Measurements from ENCODE around the gene MN1.

Gene MN1

DNA sequence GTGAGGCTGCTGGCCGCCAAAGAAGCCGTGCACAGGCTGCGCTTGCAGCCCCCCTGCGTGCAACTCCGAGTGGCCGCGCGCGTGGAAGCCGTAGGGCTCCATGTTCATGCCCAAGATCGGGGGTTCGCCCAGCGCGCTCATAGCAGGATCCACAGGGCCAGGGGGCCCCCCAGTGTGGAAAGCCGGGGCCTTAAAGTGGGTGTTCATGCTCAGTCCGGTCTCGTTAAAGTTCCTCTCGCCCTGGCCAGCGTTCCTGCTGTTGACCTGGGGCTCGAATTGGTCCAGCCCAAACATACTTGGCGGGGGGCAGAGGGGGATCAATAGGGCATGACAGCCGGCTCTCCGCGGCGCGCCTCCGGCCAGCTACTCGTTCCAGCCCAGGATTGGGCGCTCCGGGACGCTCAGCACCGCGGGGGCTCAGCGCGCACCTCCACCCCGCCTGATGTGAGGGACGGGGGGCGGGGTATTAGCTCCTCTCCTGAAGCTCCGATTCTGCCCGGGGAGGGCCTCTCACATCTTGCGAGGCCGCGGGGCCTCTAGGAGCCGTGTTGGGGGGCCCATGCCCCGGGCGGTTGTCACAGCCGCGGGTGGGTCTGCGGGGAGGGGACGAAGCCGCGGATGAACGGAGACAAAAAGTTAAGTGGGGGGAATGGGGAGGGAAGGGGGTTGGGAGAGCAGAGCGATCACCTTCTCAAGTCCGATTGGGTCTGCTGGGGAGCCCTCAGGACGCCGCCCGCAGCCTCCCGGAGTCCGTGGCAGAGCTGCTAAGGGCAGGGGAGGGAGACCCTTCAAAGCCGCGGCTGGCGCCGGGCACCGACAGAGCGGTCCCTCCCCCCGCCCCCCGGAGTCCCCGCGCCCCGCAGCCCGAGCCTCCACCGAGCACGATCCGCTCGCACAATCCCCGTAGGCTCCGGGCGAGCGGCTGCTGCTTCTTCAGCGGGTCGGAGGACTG lies 1.0 kb downstream of the MN1 start:
- Histone ChIP-seq H3K9me3 (ENCODE audit: control insufficient read depth in 2 of 2, low read length in 2 of 2) (no peaks in the 10 kb centered on the region), H3K27ac (ENCODE audit: low read depth in 2 of 2, low read length in 2 of 2) (peak overlapping the region in 1 of 2 donors; percentile 34), H3K4me3 (ENCODE audit: low read length in 2 of 2) (peak overlapping the region; percentile 56 to 59), H3K4me1 (ENCODE audit: control insufficient read depth in 2 of 2, insufficient read depth in 2 of 2, low read length in 2 of 2) (peaks cover 0 to 7% of the 10 kb centered on the region in 2 donors), H3K9ac (ENCODE audit: low read depth in 1 of 2, low read length in 2 of 2) (peak overlapping the region in 1 of 2 donors; percentile 38), H3K36me3 (ENCODE audit: control insufficient read depth in 2 of 2, insufficient read depth in 2 of 2, low read length in 2 of 2) (no peaks in the 10 kb centered on the region), H3K27me3 (ENCODE audit: control insufficient read depth in 2 of 2, insufficient read depth in 2 of 2, low read length in 2 of 2) (peaks cover 13 to 24% of the 10 kb centered on the region in 2 donors)

DNA sequence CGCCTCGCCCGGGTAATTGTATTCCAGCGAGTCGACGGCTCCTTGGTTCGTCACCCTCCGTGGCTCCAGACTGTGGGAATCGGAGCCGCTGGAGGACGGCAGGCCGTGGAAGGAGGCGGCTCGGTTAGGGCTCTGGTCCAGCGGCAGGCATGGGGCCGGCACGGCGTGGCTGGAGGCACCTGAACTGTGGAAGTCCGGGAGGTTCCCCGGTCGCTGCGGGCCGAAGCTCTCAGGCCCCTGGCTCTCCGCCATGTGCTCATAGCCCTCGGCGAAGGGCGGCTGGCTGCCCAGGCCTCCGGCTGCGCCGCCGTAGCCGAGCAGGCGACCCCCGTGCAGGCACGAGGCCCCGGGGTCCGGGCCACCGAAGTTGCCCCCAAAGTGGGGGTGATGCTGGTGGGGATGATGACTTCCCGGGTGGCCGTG lies 1.7 kb downstream of the MN1 start:
- Histone ChIP-seq H3K27me3 (ENCODE audit: control insufficient read depth in 2 of 2, insufficient read depth in 2 of 2, low read length in 2 of 2) (peaks cover 9 to 29% of the 10 kb centered on the region in 2 donors), H3K9ac (ENCODE audit: low read depth in 1 of 2, low read length in 2 of 2) (no peak overlapping the region), H3K36me3 (ENCODE audit: control insufficient read depth in 2 of 2, insufficient read depth in 2 of 2, low read length in 2 of 2) (no peaks in the 10 kb centered on the region), H3K4me1 (ENCODE audit: control insufficient read depth in 2 of 2, insufficient read depth in 2 of 2, low read length in 2 of 2) (peaks cover 0 to 7% of the 10 kb centered on the region in 2 donors), H3K27ac (ENCODE audit: low read depth in 2 of 2, low read length in 2 of 2) (no peak overlapping the region), H3K9me3 (ENCODE audit: control insufficient read depth in 2 of 2, low read length in 2 of 2) (no peaks in the 10 kb centered on the region), H3K4me3 (ENCODE audit: low read length in 2 of 2) (peak overlapping the region in 1 of 2 donors; percentile 50)

DNA sequence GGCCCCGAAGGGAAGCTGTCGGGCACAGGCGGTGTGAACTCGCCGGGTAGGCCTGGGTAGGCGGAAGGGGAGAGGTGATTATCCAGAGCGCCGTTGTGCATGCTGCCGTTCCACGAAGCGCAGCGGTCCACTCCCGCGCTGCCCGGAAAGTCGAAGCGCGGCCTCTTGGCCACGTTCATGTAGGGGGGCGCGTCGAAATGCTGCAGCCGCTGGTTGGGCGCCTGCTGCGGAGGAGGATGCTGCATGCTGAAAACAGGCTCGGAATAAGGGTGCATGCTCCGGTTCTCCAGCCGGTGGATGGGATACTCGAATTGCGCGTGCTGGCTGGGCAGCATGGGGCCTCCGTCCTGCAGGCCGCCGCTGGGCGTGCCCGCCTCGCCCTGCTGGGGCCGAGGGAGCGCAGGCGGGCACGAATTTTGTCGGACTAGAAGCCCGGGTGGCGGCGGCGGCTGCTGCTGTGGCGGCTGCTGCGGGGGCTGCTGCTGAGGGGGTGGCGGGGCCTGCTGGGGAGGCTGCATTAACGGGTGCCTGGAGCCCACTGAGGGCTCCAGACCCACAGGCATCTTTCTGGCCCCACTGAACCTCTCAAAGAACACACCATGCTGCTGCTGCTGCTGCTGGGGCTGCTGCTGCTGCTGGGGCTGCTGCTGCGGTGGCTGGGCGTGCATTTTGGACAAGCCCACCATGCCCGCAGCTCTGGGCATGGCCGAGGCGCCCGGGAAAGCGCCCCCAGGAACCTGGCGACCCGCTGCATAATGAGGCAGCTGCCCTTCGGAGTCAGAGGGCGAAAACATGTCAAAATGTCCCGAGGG lies 2.3 kb downstream of the MN1 start:
- Histone ChIP-seq H3K4me3 (ENCODE audit: low read length in 2 of 2) (peak overlapping the region in 1 of 2 donors; percentile 50), H3K4me1 (ENCODE audit: control insufficient read depth in 2 of 2, insufficient read depth in 2 of 2, low read length in 2 of 2) (peaks cover 0 to 5% of the 10 kb centered on the region in 2 donors), H3K9ac (ENCODE audit: low read depth in 1 of 2, low read length in 2 of 2) (no peak overlapping the region), H3K36me3 (ENCODE audit: control insufficient read depth in 2 of 2, insufficient read depth in 2 of 2, low read length in 2 of 2) (no peaks in the 10 kb centered on the region), H3K9me3 (ENCODE audit: control insufficient read depth in 2 of 2, low read length in 2 of 2) (no peaks in the 10 kb centered on the region), H3K27me3 (ENCODE audit: control insufficient read depth in 2 of 2, insufficient read depth in 2 of 2, low read length in 2 of 2) (peaks cover 6 to 25% of the 10 kb centered on the region in 2 donors), H3K27ac (ENCODE audit: low read depth in 2 of 2, low read length in 2 of 2) (no peak overlapping the region)

DNA sequence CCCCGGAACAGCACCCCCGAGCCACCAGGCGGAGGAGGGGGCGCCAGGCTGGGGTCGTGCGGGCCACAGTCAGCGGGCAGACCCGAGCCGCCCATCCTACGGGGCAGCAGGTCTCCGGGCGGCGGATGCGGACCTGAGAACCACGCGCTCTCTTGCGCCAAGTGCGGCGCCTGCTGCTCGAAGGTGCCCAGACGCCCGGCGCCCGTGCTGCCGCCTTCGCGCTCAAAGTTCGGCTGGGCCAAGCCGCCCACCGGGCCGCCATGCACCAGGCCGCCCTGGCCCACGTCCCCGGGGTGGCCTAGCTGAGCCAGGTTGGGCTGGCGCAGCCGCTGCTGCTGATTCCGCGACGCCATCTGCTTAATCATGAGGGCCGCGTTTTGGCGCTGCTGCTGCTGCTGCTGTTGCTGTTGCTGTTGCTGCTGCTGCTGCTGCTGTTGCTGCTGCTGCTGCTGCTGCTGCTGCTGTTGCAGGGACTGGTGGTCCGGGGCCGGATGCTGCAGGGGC lies 3.0 kb downstream of the MN1 start:
- peaks cover 6 to 23% of the 10 kb centered on the region in 2 donors for H3K27me3 ChIP-seq (ENCODE audit: control insufficient read depth in 2 of 2, insufficient read depth in 2 of 2, low read length in 2 of 2)
- no peaks in the 10 kb centered on the region for H3K36me3 ChIP-seq (ENCODE audit: control insufficient read depth in 2 of 2, insufficient read depth in 2 of 2, low read length in 2 of 2)
- no peak overlapping the region for H3K4me3 ChIP-seq (ENCODE audit: low read length in 2 of 2)
- H3K4me1 ChIP-seq (ENCODE audit: control insufficient read depth in 2 of 2, insufficient read depth in 2 of 2, low read length in 2 of 2) = peaks cover 0 to 5% of the 10 kb centered on the region in 2 donors
- H3K27ac ChIP-seq (ENCODE audit: low read depth in 2 of 2, low read length in 2 of 2) = no peak overlapping the region
- H3K9ac ChIP-seq (ENCODE audit: low read depth in 1 of 2, low read length in 2 of 2) = no peak overlapping the region
- H3K9me3 ChIP-seq (ENCODE audit: control insufficient read depth in 2 of 2, low read length in 2 of 2) = no peaks in the 10 kb centered on the region

DNA sequence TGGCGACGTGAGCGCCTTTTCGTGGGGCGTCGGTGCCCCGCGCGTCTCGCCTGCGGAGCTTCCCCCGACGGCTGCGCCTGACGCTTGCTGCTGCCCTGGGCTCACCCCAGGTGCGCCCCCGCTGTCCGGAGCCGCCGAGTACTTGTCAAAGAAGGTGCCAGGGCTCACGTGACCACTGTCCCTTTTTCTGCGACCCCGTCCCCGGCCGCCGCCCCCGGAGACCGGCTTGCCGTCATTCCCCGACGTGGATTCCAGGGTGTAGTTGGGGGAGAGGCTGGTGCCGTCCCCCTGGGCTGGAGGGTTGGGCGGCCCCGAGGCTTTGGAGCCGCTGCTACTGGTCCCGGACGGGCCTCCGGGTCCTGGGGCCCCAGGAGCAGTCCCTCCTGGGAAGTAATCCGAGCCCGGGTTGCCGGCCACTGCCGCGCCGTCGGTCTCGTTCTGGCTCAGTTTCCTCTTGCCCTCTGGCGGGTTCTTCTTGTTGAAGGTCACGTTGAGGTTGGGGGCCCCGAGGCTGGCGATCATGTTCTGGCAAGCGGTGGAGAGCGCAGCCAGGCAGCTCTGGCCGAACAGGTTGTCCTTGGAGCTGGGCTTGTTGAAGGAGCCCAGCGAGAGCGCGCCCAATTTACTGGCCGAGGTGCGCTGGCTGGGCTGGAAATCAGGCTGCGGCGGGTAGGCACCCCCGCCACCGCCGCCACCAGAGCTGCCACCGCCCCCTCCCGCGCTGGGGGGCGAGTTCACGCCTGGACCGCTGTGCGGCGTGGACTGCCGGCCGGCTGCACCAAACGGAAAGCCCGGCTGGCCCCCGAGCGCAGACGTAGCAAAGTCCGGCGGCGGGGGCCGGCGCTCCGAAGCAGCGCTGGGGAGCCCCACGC lies 3.8 kb downstream of the MN1 start:
- Histone ChIP-seq H3K36me3 (ENCODE audit: control insufficient read depth in 2 of 2, insufficient read depth in 2 of 2, low read length in 2 of 2) (no peaks in the 10 kb centered on the region), H3K9ac (ENCODE audit: low read depth in 1 of 2, low read length in 2 of 2) (no peak overlapping the region), H3K9me3 (ENCODE audit: control insufficient read depth in 2 of 2, low read length in 2 of 2) (no peaks in the 10 kb centered on the region), H3K27me3 (ENCODE audit: control insufficient read depth in 2 of 2, insufficient read depth in 2 of 2, low read length in 2 of 2) (peaks cover 6 to 20% of the 10 kb centered on the region in 2 donors), H3K27ac (ENCODE audit: low read depth in 2 of 2, low read length in 2 of 2) (no peak overlapping the region), H3K4me3 (ENCODE audit: low read length in 2 of 2) (no peak overlapping the region), H3K4me1 (ENCODE audit: control insufficient read depth in 2 of 2, insufficient read depth in 2 of 2, low read length in 2 of 2) (peaks cover 0 to 5% of the 10 kb centered on the region in 2 donors)

DNA sequence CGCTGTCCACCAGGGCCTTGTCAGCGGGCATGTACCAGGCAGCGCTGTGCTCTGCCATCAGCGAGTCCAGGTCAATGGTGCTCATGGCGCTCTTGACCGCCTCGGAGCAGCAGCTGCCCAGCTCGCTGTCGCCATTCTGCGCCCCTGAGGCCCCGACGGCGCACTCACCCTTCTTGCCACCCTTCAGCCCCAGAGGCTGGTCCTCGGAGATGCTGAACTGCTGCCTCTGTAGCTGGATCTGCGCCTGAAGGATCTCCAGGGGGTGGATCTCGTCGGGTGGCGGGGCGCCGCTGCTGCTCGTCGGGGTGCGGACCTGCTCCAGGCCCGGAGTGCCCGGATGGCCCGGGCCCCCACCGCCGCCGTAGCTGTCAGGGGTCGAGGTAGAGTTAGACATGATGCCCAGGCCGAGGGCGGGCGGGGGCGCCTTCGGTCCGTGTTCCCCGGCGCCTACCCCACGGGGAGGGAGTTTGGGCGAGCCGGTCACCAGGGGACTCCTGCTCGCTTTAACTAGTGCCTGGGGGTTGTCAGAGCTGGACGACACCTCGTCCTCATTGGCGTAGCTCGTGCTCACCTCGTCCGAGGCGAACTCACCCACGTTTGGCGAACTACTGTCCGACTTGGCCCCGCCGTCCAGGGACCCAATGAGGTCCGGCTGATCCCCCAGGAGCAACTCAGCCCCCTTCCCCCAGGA lies 4.6 kb downstream of the MN1 start:
- Histone ChIP-seq H3K9me3 (ENCODE audit: control insufficient read depth in 2 of 2, low read length in 2 of 2) (no peaks in the 10 kb centered on the region), H3K27ac (ENCODE audit: low read depth in 2 of 2, low read length in 2 of 2) (no peak overlapping the region), H3K9ac (ENCODE audit: low read depth in 1 of 2, low read length in 2 of 2) (no peak overlapping the region), H3K4me1 (ENCODE audit: control insufficient read depth in 2 of 2, insufficient read depth in 2 of 2, low read length in 2 of 2) (no peaks in the 10 kb centered on the region), H3K36me3 (ENCODE audit: control insufficient read depth in 2 of 2, insufficient read depth in 2 of 2, low read length in 2 of 2) (no peaks in the 10 kb centered on the region), H3K4me3 (ENCODE audit: low read length in 2 of 2) (no peak overlapping the region), H3K27me3 (ENCODE audit: control insufficient read depth in 2 of 2, insufficient read depth in 2 of 2, low read length in 2 of 2) (peaks cover 6 to 15% of the 10 kb centered on the region in 2 donors)

DNA sequence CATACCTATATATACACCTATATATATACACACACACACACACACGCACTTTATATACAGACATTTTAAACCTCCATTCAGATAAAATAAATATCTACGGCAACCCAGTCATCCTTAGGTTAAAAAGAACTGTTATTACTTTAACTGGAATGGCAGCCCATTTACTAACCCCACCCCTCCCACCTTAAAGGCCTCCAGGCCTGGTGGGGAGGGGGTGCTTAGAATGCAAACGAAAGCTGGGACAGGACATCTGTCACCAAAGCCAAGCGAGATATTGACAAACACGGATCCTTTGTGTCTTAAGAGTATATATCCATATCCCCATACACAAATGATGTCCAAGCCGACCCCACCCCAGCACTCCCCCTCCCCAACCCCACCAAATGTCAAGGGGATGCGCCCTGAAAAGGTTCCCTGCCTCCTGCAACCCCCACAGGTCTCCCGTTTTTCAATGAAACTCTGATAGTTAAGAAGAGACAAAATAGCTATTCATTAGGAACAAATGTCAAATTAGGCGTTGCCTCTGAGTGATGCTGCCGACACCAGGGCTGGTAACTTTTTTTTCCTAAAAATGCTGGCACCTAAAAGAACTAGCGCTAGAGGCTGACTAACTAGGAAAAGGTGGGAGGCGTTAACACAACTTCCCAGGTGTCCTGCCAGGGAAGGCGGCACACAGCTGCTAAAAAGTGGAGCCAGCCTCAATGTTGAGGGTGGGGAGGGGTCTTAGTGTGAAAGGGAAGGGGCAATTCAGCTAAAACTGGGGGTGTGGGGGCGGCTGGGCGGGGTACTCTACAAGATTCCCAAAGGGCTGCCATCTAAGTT lies 5.6 kb downstream of the MN1 start:
- H3K4me3 ChIP-seq (ENCODE audit: low read length in 2 of 2) = no peak overlapping the region
- H3K27me3 ChIP-seq (ENCODE audit: control insufficient read depth in 2 of 2, insufficient read depth in 2 of 2, low read length in 2 of 2) = peaks cover 6 to 15% of the 10 kb centered on the region in 2 donors
- H3K9ac ChIP-seq (ENCODE audit: low read depth in 1 of 2, low read length in 2 of 2) = no peak overlapping the region
- no peaks in the 10 kb centered on the region for H3K4me1 ChIP-seq (ENCODE audit: control insufficient read depth in 2 of 2, insufficient read depth in 2 of 2, low read length in 2 of 2)
- H3K9me3 ChIP-seq (ENCODE audit: control insufficient read depth in 2 of 2, low read length in 2 of 2) = no peaks in the 10 kb centered on the region
- no peaks in the 10 kb centered on the region for H3K36me3 ChIP-seq (ENCODE audit: control insufficient read depth in 2 of 2, insufficient read depth in 2 of 2, low read length in 2 of 2)
- H3K27ac ChIP-seq (ENCODE audit: low read depth in 2 of 2, low read length in 2 of 2) = no peak overlapping the region

DNA sequence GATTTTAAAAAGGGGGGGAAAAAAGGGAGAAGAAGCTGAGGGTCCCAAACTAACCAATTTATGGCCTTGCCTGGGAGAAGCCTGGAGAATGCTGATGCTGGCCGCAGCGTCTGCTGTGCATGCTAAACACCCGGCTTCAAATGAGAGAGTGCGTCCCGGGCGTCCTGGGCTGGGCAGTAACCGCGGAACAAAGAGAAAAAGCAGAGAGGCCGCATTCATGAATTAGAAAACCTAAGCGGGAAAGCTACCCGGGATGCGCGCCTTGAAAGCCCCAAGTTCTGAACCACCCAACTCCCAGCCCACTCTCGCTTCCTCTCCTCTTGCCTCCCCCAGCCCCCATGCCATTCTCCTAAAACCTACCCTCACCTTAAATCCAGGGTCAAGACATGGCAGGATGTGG lies 6.5 kb downstream of the MN1 start:
- H3K27me3 ChIP-seq (ENCODE audit: control insufficient read depth in 2 of 2, insufficient read depth in 2 of 2, low read length in 2 of 2) = peaks cover 6 to 10% of the 10 kb centered on the region in 2 donors
- no peak overlapping the region for H3K27ac ChIP-seq (ENCODE audit: low read depth in 2 of 2, low read length in 2 of 2)
- no peak overlapping the region for H3K4me3 ChIP-seq (ENCODE audit: low read length in 2 of 2)
- no peaks in the 10 kb centered on the region for H3K4me1 ChIP-seq (ENCODE audit: control insufficient read depth in 2 of 2, insufficient read depth in 2 of 2, low read length in 2 of 2)
- no peaks in the 10 kb centered on the region for H3K36me3 ChIP-seq (ENCODE audit: control insufficient read depth in 2 of 2, insufficient read depth in 2 of 2, low read length in 2 of 2)
- no peaks in the 10 kb centered on the region for H3K9me3 ChIP-seq (ENCODE audit: control insufficient read depth in 2 of 2, low read length in 2 of 2)
- no peak overlapping the region for H3K9ac ChIP-seq (ENCODE audit: low read depth in 1 of 2, low read length in 2 of 2)

Data from mucosa of rectum (tissue), 2 donors.